PFSK-1 (cell line): ENCODE data around the gene TBC1D8.

Experiments used
- FOXP2 ChIP-seq: optimal IDR thresholded peaks from 2 replicates; pipeline ENCODE3; 2011; ENCODE audit warnings: borderline replicate concordance, control low read depth, inconsistent platforms; ENCODE audit not compliant: insufficient read depth; ENCODE audit errors: extremely low read length, extremely low read depth
- POLR2AphosphoS5 ChIP-seq: IDR thresholded peaks from 2 replicates; pipeline ENCODE4 v1.6.1; 2012; ENCODE audit warnings: low read depth, mild to moderate bottlenecking, control low read depth, low read length, moderate library complexity
- REST ChIP-seq, 2 experiments: IDR thresholded peaks; 2 replicates each; pipeline versions ENCODE4 v1.6.1 to v1.8.0; 2011 to 2012; ENCODE audit warnings: low read depth in 2 of 2, low read length in 2 of 2, control low read depth in 1 of 2, inconsistent platforms in 1 of 2, mild to moderate bottlenecking in 1 of 2, moderate library complexity in 1 of 2; ENCODE audit not compliant: insufficient read depth in 1 of 2
- SIN3A ChIP-seq: IDR thresholded peaks from 2 replicates; pipeline ENCODE4 v1.6.1; 2012; ENCODE audit warnings: mild to moderate bottlenecking, low read length, moderate library complexity, borderline replicate concordance; ENCODE audit not compliant: insufficient read depth
- TAF1 ChIP-seq: IDR thresholded peaks from 2 replicates; pipeline ENCODE4 v1.6.1; 2012; ENCODE audit warnings: low read length, control low read depth, borderline replicate concordance; ENCODE audit not compliant: insufficient read depth

Gene TBC1D8

GRCh38 chr2:101041413-101041812 lies 109.8 kb downstream of the TBC1D8 start:
- TF ChIP-seq SIN3A (no peak), REST (IDR thresholded peaks at IDR 0.05; ENCODE audit: insufficient read depth in 1 of 2, low read depth in 2 of 2, low read length in 2 of 2) (no peak), FOXP2 (no peak), POLR2AphosphoS5 (no peak), TAF1 (no peak)

GRCh38 chr2:101040761-101041160 lies 110.4 kb downstream of the TBC1D8 start:
- TF ChIP-seq POLR2AphosphoS5: no peak

GRCh38 chr2:101040072-101040471 lies 111.1 kb downstream of the TBC1D8 start:
- TF ChIP-seq SIN3A: no peak
- no peak for TF ChIP-seq REST (IDR thresholded peaks at IDR 0.05; ENCODE audit: insufficient read depth in 1 of 2, low read depth in 2 of 2, low read length in 2 of 2)
- TF ChIP-seq TAF1: no peak
- no peak for TF ChIP-seq POLR2AphosphoS5
- TF ChIP-seq FOXP2: no peak

GRCh38 chr2:101038455-101039255 lies 112.5 kb downstream of the TBC1D8 start:
- no peak for TF ChIP-seq FOXP2
- no peak for TF ChIP-seq REST (IDR thresholded peaks at IDR 0.05; ENCODE audit: insufficient read depth in 1 of 2, low read depth in 2 of 2, low read length in 2 of 2)
- no peak for TF ChIP-seq POLR2AphosphoS5
- TF ChIP-seq TAF1: no peak
- no peak for TF ChIP-seq SIN3A

GRCh38 chr2:101037161-101037755 lies 113.9 kb downstream of the TBC1D8 start:
- TF ChIP-seq FOXP2 (no peak), POLR2AphosphoS5 (no peak), SIN3A (no peak), TAF1 (no peak), REST (IDR thresholded peaks at IDR 0.05; ENCODE audit: insufficient read depth in 1 of 2, low read depth in 2 of 2, low read length in 2 of 2) (no peak)
